HL-60 (cell line): ENCODE data around the gene SHISA3.

ENCODE experiments used
- DNase-seq, 2 experiments: peaks; one replicate each; pipeline ENCODE4 v3.0.0-alpha.2; 2010 to 2020; ENCODE audit warnings: low read depth in 1 of 2, low spot score in 1 of 2
- H3K27ac ChIP-seq: fragments of 250-450 bp; sonication (Bioruptor Pico); replicated peaks from 2 replicates; pipeline ENCODE4 v1.5.1; 2020; ENCODE audit warnings: mild to moderate bottlenecking, moderate library complexity
- H3K27me3 ChIP-seq: fragments of 250-450 bp; sonication (Bioruptor Pico); 2 replicates; pipeline ENCODE4 v1.5.1; 2021; ENCODE audit warnings: mild to moderate bottlenecking, moderate library complexity; ENCODE audit not compliant: insufficient read depth, poor library complexity, severe bottlenecking
- H3K4me3 ChIP-seq: replicated peaks from 2 replicates; pipeline ENCODE4 v1.5.1; 2011; ENCODE audit warnings: mild to moderate bottlenecking, control low read depth, low read length; ENCODE audit not compliant: insufficient read depth
- GABPA ChIP-seq: IDR thresholded peaks from 2 replicates; pipeline ENCODE4 v1.6.1; 2012; ENCODE audit warnings: low read depth
- POLR2AphosphoS5 ChIP-seq: IDR thresholded peaks from 2 replicates; pipeline ENCODE4 v1.6.1; 2012; ENCODE audit warnings: low read depth
- REST ChIP-seq: IDR thresholded peaks from 2 replicates; pipeline ENCODE4 v1.6.1; 2012; ENCODE audit warnings: low read depth; ENCODE audit not compliant: insufficient replicate concordance
- SPI1 ChIP-seq: IDR thresholded peaks from 2 replicates; pipeline ENCODE4 v1.6.1; 2012; ENCODE audit warnings: low read depth, mild to moderate bottlenecking, borderline replicate concordance
- long read RNA-seq: library from polyadenylated mRNA; unstranded; transcript quantifications from one replicate; pipeline ENCODE4 v2.0.0, GENCODE V29; 2020
- TF ChIP-seq, protein P1 (sequence below): IDR thresholded peaks from one replicate; pipeline ENCODE4 v1.5.1; 2011; ENCODE audit warnings: low read length, control low read depth, inconsistent platforms; ENCODE audit not compliant: insufficient read depth

SHISA3 gene
- long read RNA-seq, result 0 reads

GRCh38 chr4:42396752-42397634 is at the start of gene SHISA3:
SHISA3 (plus strand) TSS chr4:42397488; CDS start chr4:42398057, 569 bp downstream.
- no peak for TF ChIP-seq POLR2AphosphoS5
- TF ChIP-seq GABPA, result no peak
- TF ChIP-seq SPI1, result no peak
- TF ChIP-seq REST, result no peak
- TF ChIP-seq, protein P1, sequence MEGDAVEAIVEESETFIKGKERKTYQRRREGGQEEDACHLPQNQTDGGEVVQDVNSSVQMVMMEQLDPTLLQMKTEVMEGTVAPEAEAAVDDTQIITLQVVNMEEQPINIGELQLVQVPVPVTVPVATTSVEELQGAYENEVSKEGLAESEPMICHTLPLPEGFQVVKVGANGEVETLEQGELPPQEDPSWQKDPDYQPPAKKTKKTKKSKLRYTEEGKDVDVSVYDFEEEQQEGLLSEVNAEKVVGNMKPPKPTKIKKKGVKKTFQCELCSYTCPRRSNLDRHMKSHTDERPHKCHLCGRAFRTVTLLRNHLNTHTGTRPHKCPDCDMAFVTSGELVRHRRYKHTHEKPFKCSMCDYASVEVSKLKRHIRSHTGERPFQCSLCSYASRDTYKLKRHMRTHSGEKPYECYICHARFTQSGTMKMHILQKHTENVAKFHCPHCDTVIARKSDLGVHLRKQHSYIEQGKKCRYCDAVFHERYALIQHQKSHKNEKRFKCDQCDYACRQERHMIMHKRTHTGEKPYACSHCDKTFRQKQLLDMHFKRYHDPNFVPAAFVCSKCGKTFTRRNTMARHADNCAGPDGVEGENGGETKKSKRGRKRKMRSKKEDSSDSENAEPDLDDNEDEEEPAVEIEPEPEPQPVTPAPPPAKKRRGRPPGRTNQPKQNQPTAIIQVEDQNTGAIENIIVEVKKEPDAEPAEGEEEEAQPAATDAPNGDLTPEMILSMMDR, result no peak
- Histone ChIP-seq H3K4me3 (peak within 1 kb of the TSS; percentile 20), H3K27ac (no peak within 1 kb of the TSS), H3K27me3 (peaks cover 52% of the 10 kb centered on the region)
- DNase-seq, result peak in 1 of 2 experiments; percentile 23

DNA sequence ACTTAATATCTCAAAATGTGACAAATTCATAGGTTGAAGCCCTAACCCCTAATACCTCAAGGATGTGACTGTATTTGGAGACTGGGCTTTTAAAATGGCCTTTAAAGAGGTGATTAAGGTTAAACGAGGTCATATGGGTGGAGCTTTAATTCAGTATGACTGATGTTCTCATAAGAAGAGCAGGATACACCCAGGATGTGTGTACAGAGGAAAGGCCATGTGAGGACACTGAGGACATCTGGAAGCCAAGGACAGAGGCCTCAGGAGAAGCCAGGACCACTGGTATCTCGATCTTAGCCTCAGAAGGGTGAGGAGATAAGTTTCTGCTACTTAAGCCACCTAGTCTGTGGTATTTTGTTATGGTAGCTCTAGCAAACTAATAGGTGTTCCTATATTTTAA is 49.0 kb upstream of the SHISA3 start:
- TF ChIP-seq REST (no peak), SPI1 (no peak), GABPA (no peak), POLR2AphosphoS5 (no peak)
- TF ChIP-seq, protein P1, result no peak
- Histone ChIP-seq H3K27me3 (no peaks in the 10 kb centered on the region), H3K27ac (no peak overlapping the region), H3K4me3 (no peak overlapping the region)
- DNase-seq, result no peak

GRCh38 chr4:42348692-42349091 is 48.6 kb upstream of the SHISA3 start:
- DNase-seq, result no peak
- Histone ChIP-seq H3K27me3 (no peaks in the 10 kb centered on the region), H3K27ac (no peak overlapping the region), H3K4me3 (no peak overlapping the region)
- TF ChIP-seq SPI1 (no peak), REST (no peak), GABPA (no peak), POLR2AphosphoS5 (no peak)
- TF ChIP-seq, protein P1, result no peak
